Breast epithelium (tissue), 4 donors: ENCODE results near the gene TEKTIP1. TPM values are rescaled to one million over a fixed set of nuclear protein-coding genes. Genes with fewer than 3 reads are reported as not detected.
A peak's percentile ranks its signal among the peaks of the same experiment; 100 is the strongest.

ENCODE experiments used
- DNase-seq, 2 donors: peaks; one replicate each; pipeline ENCODE4 v3.0.0-alpha.2; 2019; ENCODE audit warnings: low spot score in 2 of 2
- H3K27ac ChIP-seq, 2 donors: fragments of 200-600 bp; sonication (generic) in 1 of 2; one replicate each; pipeline ENCODE4 v1.5.1; 2016 to 2019; ENCODE audit warnings: mild to moderate bottlenecking in 1 of 2
- H3K27me3 ChIP-seq, 2 donors: fragments of 200-600 bp; sonication (generic) in 1 of 2; one replicate each; pipeline versions ENCODE4 v1.5.1 to v1.6.0; 2017 to 2019; ENCODE audit warnings: control low read depth in 1 of 2, mild to moderate bottlenecking in 1 of 2
- H3K36me3 ChIP-seq: fragments of 200-600 bp; one replicate; pipeline ENCODE4 v1.5.1; 2019
- H3K4me1 ChIP-seq, 2 donors: fragments of 200-600 bp; sonication (generic); one replicate each; pipeline ENCODE4 v1.5.1; 2016 to 2019; ENCODE audit warnings: control low read depth in 1 of 2
- H3K4me3 ChIP-seq, 3 donors: fragments of 200-600 bp; sonication (generic); 1 replicate in 2 of 3; 2 replicates in 1 of 3; pipeline ENCODE4 v1.5.1; 2016 to 2019; ENCODE audit warnings: mild to moderate bottlenecking in 3 of 3, moderate library complexity in 2 of 3
- H3K9me3 ChIP-seq, 2 donors: fragments of 200-600 bp; sonication (generic) in 1 of 2; one replicate each; pipeline ENCODE4 v1.5.1; 2016 to 2019; ENCODE audit warnings: control low read depth in 1 of 2
- CTCF ChIP-seq, 3 donors: fragments of 450-650 bp; IDR thresholded peaks; one replicate each; pipeline ENCODE4 v1.5.1; 2016 to 2017; ENCODE audit warnings: antibody characterized with exemption in 3 of 3, mild to moderate bottlenecking in 3 of 3, moderate library complexity in 3 of 3
- POLR2A ChIP-seq: fragments of 450-650 bp; IDR thresholded peaks from one replicate; pipeline ENCODE4 v1.6.1; 2016; ENCODE audit warnings: antibody characterized with exemption, mild to moderate bottlenecking, moderate library complexity
- POLR2AphosphoS5 ChIP-seq, 3 donors: sonication (generic); formaldehyde crosslinking; IDR thresholded peaks; one replicate each; pipeline ENCODE4 v1.6.1; 2017; ENCODE audit warnings: antibody characterized with exemption in 3 of 3
- intact Hi-C: fragments of 100-400 bp; cut with DNase I; formaldehyde crosslinking; loops from one replicate; pipeline ENCODE4 v1.15.1; 2023; ENCODE audit warnings: low total_unique reads
- total RNA-seq, 3 donors: library from RNA; depleted of rRNA; stranded (reverse); fragments of >200 nt; gene quantifications; one replicate each; pipeline ENCODE4 v1.1.0, GENCODE V29; 2016

TEKTIP1 gene
- total RNA-seq, 3 donors from 2014 or later = 2.0 TPM; not detected in 2

- peak; percentile 76 to 78 for DNase-seq
- Histone ChIP-seq H3K36me3 (no peaks in the 10 kb centered on the region), H3K4me1 (peaks cover 4 to 7% of the 10 kb centered on the region in 2 donors), H3K27ac (peak overlapping the region; percentile 55 to 69), H3K4me3 (no peak overlapping the region), H3K9me3 (no peaks in the 10 kb centered on the region), H3K27me3 (no peaks in the 10 kb centered on the region)
- peak in 2 of 3 donors; percentile 21 to 28 for TF ChIP-seq CTCF (IDR thresholded peaks at IDR 0.05)
- no peak for TF ChIP-seq POLR2AphosphoS5 (IDR thresholded peaks at IDR 0.05)
- intact Hi-C loops = no loop called here
Observed at GRCh38 chr19:3520166-3521103, 18.5 kb upstream of the TEKTIP1 start.

GRCh38 chr19:3521104-3521445, 17.9 kb upstream of the TEKTIP1 start:
- Histone ChIP-seq H3K4me1 (peaks cover 4 to 7% of the 10 kb centered on the region in 2 donors), H3K36me3 (no peaks in the 10 kb centered on the region), H3K27me3 (no peaks in the 10 kb centered on the region), H3K4me3 (no peak overlapping the region), H3K27ac (peak overlapping the region; percentile 55 to 69), H3K9me3 (no peaks in the 10 kb centered on the region)
- intact Hi-C loops = no loop called here
- TF ChIP-seq POLR2AphosphoS5 (IDR thresholded peaks at IDR 0.05) (peak in 1 of 3 donors; percentile 15), CTCF (IDR thresholded peaks at IDR 0.05) (no peak), POLR2A (no peak)
- DNase-seq = no peak

- TF ChIP-seq CTCF (IDR thresholded peaks at IDR 0.05) (no peak), POLR2AphosphoS5 (IDR thresholded peaks at IDR 0.05) (no peak), POLR2A (no peak)
- Histone ChIP-seq H3K27me3 (no peaks in the 10 kb centered on the region), H3K9me3 (no peaks in the 10 kb centered on the region), H3K4me1 (no peaks in the 10 kb centered on the region), H3K27ac (no peak overlapping the region), H3K36me3 (peaks cover 4% of the 10 kb centered on the region), H3K4me3 (no peak overlapping the region)
- intact Hi-C loops = no loop called here
- no peak for DNase-seq
Observed at GRCh38 chr19:3522421-3523360, 16.3 kb upstream of the TEKTIP1 start.

- peaks cover 4% of the 10 kb centered on the region for H3K36me3 ChIP-seq
- no peaks in the 10 kb centered on the region for H3K9me3 ChIP-seq
- H3K27me3 ChIP-seq = no peaks in the 10 kb centered on the region
- TF ChIP-seq CTCF (IDR thresholded peaks at IDR 0.05) (no peak), POLR2A (no peak), POLR2AphosphoS5 (IDR thresholded peaks at IDR 0.05) (no peak)
- H3K27ac ChIP-seq = no peak overlapping the region
- no peaks in the 10 kb centered on the region for H3K4me1 ChIP-seq
- DNase-seq = no peak
- no peak overlapping the region for H3K4me3 ChIP-seq
- intact Hi-C loops = no loop called here
Observed at GRCh38 chr19:3523361-3524077, 15.5 kb upstream of the TEKTIP1 start.
